Type B pancreatic cell (in vitro differentiated cells): ENCODE data around the gene CTDP1. TPM values are rescaled to one million over a fixed set of nuclear protein-coding genes. Genes with fewer than 3 reads are reported as not detected.

Source experiments
- DNase-seq: peaks from one replicate; pipeline ENCODE4 v3.0.0; 2021; ENCODE audit warnings: mixed read lengths; ENCODE audit not compliant: unreplicated experiment; ENCODE audit errors: extremely low spot score
- H3K27ac Mint-ChIP-seq: 2 replicates; pipeline ENCODE4 v1.8.0; 2021; ENCODE audit warnings: mild to moderate bottlenecking, mixed read lengths
- H3K27me3 Mint-ChIP-seq: 2 replicates; pipeline ENCODE4 v1.8.0; 2021; ENCODE audit warnings: mixed read lengths
- H3K36me3 Mint-ChIP-seq: 2 replicates; pipeline ENCODE4 v1.8.0; 2021; ENCODE audit warnings: mixed read lengths
- H3K4me1 Mint-ChIP-seq: one replicate; pipeline ENCODE4 v1.8.0; 2021; ENCODE audit warnings: mixed read lengths; ENCODE audit not compliant: unreplicated experiment
- H3K4me3 Mint-ChIP-seq: 2 replicates; pipeline ENCODE4 v1.8.0; 2021; ENCODE audit warnings: mild to moderate bottlenecking, mixed read lengths
- H3K9me3 Mint-ChIP-seq: 2 replicates; pipeline ENCODE4 v1.8.0; 2021; ENCODE audit warnings: mixed read lengths
- total RNA-seq: library from RNA; stranded (reverse); gene quantifications from 2 replicates; pipeline ENCODE4 v1.2.1, GENCODE V29; 2021; ENCODE audit warnings: low replicate concordance
- TF ChIP-seq, protein P1 (sequence below): fragments of 200-600 bp; sonication (generic); conservative IDR thresholded peaks from 2 replicates; pipeline ENCODE4 v1.5.0; 2021; ENCODE audit warnings: antibody characterized with exemption, mild to moderate bottlenecking

CTDP1 gene
- total RNA-seq, 1 donor from 2014 or later: 21.1 TPM

DNA sequence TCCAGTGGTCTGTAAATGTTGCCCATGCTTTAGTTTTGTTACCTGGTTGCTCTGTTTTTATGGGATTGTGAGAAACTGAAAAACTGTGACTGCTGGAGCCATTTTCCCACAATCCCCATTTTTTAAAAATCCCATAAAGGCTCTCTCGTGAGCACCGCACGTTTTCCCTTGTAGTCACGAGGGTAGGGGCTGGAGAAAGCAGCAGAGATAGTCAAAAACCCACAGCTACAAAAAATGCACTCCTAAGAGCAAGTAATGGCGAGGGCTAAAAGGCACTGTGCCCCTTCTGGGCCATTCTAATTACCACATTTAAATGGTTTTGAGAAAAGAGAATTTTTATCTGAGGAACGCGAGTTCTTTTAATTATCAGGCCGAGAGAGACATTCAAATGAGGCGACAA lies 1.8 kb upstream of the CTDP1 start:
- Mint-ChIP-seq H3K4me1 (peaks cover 16% of the 10 kb centered on the region), H3K9me3 (no peaks in the 10 kb centered on the region), H3K36me3 (peaks cover 7% of the 10 kb centered on the region), H3K4me3 (peak overlapping the region; percentile 98), H3K27ac (peak overlapping the region; percentile 100), H3K27me3 (no peaks in the 10 kb centered on the region)
- TF ChIP-seq, protein P1, sequence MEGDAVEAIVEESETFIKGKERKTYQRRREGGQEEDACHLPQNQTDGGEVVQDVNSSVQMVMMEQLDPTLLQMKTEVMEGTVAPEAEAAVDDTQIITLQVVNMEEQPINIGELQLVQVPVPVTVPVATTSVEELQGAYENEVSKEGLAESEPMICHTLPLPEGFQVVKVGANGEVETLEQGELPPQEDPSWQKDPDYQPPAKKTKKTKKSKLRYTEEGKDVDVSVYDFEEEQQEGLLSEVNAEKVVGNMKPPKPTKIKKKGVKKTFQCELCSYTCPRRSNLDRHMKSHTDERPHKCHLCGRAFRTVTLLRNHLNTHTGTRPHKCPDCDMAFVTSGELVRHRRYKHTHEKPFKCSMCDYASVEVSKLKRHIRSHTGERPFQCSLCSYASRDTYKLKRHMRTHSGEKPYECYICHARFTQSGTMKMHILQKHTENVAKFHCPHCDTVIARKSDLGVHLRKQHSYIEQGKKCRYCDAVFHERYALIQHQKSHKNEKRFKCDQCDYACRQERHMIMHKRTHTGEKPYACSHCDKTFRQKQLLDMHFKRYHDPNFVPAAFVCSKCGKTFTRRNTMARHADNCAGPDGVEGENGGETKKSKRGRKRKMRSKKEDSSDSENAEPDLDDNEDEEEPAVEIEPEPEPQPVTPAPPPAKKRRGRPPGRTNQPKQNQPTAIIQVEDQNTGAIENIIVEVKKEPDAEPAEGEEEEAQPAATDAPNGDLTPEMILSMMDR: no peak
- DNase-seq: no peak

DNA sequence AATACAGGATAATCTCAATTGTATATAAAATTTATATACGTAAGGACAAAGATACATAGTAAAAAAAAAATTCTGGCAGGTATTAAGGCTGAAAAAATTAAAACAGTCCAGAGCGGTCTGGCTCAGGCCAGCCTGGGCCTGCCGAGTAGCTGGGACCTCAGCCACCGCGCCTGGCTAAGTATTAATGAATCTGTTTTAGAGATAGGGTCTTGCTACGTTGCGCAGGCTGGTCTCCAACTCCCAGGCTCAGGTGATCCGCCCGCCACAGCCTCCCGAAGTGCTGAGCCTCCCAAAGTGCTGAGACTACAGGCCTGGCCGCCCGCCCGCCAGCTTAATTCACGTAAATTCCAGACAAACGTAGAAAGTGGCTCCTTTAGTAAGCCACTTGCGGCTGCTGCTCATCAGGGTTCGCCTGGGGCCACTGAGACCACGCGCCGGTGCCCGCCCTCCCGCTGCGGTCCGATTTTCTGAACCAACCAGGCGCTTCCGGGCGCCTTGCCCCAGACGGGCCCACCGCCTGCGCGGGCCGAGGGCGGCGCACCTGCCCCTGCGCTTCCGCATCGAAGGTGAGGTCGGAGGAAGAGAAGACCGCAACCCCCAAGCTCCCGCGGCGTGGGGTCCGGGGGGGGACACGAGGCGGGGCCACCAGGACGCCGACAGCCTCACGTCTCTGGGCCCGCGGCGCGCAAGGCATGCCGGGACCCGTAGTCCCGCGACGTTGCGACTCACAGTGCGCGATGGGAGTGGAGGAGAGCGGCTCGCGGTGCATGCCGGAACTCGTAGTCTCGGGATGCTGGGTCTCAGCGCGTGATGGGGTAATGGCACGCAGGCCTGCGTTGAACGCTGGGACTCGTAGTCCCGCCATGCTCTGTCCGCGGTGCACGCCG lies 695 bp upstream of the CTDP1 start:
- TF ChIP-seq, protein P1: no peak
- H3K27ac Mint-ChIP-seq: peak overlapping the region; percentile 100
- peaks cover 7% of the 10 kb centered on the region for H3K36me3 Mint-ChIP-seq
- no peaks in the 10 kb centered on the region for H3K27me3 Mint-ChIP-seq
- H3K4me3 Mint-ChIP-seq: peak overlapping the region; percentile 98
- H3K4me1 Mint-ChIP-seq: peaks cover 17% of the 10 kb centered on the region
- H3K9me3 Mint-ChIP-seq: no peaks in the 10 kb centered on the region
- peak; percentile 98 for DNase-seq

DNA sequence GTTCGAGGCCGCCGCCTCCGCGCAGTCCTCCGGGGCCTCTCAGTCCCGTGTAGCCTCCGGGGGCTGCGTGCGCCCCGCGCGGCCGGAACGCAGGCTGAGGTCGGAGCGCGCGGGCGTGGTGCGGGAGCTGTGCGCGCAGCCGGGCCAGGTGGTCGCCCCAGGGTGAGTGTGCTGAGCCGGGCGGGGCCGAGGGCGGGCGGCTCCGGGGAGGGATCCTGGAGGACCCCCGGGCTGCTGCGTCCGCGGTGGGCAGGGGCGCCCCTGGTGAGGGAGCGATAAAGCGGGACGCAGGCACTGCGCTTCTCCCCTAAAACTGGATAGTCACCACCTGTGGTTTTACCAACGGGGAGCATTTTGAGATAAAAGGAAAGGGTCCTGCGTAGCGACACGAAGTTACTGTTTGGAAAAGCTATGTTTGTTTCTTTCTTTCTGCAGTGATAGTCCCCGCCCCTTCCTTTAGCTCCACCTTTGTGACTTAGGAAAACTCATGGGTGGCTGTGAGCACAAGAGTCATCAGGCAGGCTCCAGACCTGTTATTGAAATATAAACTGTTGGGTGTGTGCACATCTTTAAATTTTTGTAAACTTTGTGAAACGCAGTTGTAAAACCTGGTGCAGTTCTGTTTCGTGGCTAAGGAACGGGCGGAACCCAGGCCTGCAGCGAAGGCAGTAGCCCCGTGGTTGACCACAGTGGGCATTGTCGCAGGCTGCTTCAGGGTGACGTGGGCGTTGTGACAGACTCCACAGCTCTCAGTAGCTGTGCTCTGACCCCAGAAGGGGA lies 687 bp downstream of the CTDP1 start:
- H3K36me3 Mint-ChIP-seq: peaks cover 7% of the 10 kb centered on the region
- TF ChIP-seq, protein P1: peak; percentile 37
- peak overlapping the region; percentile 96 for H3K27ac Mint-ChIP-seq
- H3K9me3 Mint-ChIP-seq: no peaks in the 10 kb centered on the region
- peak overlapping the region; percentile 91 for H3K4me3 Mint-ChIP-seq
- H3K27me3 Mint-ChIP-seq: no peaks in the 10 kb centered on the region
- peaks cover 17% of the 10 kb centered on the region for H3K4me1 Mint-ChIP-seq
- no peak for DNase-seq

- Mint-ChIP-seq H3K4me3 (peak overlapping the region; percentile 91), H3K9me3 (no peaks in the 10 kb centered on the region), H3K36me3 (peaks cover 3% of the 10 kb centered on the region), H3K27me3 (no peaks in the 10 kb centered on the region), H3K4me1 (peaks cover 17% of the 10 kb centered on the region), H3K27ac (peak overlapping the region; percentile 96)
- TF ChIP-seq, protein P1: no peak
- DNase-seq: no peak
Measured at GRCh38 chr18:79680891-79681339, 1.3 kb downstream of the CTDP1 start.

DNA sequence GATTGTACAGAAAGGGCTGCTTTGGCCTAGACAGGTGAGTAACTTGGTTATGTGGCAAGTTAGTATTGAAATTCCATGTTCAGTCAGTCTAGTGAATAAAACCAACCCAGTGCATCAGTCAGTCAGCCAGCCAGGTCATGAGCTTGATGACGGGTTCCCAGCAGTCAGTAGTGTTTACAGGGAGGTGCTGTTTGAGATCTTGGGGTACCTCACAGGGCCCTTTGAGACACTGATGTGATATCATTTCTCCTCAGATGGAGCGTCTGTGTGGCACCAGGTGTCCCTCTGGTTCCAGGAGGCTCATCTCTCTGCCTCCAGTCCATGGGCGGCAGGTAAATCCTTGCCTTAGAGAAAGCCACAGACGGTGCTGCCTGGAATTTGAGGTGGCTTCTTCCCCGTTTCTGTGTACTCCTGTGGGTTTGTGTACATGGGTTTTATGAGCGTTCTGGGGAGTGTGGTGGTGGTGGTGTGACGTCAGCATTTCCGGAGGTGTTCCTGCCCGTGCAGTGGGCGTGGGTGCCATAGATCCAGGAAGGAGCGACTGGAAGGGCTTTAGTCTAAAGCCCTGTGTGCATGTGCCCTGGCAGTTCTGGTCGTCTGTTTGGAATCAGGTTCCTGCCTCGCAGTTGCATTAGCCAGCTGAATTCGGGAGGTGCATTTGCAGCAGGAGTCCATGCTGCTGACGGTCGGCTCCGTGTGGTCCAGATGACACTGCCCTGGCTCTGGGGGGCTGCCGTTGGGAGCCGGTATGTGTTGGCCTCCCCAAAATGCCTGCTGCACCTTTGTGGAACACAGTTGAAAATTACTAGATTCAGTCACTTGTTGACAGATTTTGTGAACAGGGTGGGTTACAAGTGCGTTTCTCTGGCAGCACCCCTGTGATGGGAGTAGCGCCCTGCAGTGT lies 2.1 kb downstream of the CTDP1 start:
- peaks cover 17% of the 10 kb centered on the region for H3K4me1 Mint-ChIP-seq
- no peaks in the 10 kb centered on the region for H3K9me3 Mint-ChIP-seq
- H3K27ac Mint-ChIP-seq: no peak overlapping the region
- DNase-seq: no peak
- no peaks in the 10 kb centered on the region for H3K27me3 Mint-ChIP-seq
- peak overlapping the region; percentile 91 for H3K4me3 Mint-ChIP-seq
- peaks cover 1% of the 10 kb centered on the region for H3K36me3 Mint-ChIP-seq
- TF ChIP-seq, protein P1: no peak
